A204.1 (cell line): ENCODE results near the gene MACROD2.
A peak's percentile ranks its signal among the peaks of the same experiment; 100 is the strongest.

Source experiments
- FAIRE-seq: peaks from 2 replicates; lab custom pipeline; 2012; peaks lifted over from hg19 to GRCh38; lab: Jason Lieb, UNC

MACROD2 gene

GRCh38 chr20:15546525-15547023 is 1551.3 kb downstream of the MACROD2 start:
- FAIRE-seq, result no peak

DNA sequence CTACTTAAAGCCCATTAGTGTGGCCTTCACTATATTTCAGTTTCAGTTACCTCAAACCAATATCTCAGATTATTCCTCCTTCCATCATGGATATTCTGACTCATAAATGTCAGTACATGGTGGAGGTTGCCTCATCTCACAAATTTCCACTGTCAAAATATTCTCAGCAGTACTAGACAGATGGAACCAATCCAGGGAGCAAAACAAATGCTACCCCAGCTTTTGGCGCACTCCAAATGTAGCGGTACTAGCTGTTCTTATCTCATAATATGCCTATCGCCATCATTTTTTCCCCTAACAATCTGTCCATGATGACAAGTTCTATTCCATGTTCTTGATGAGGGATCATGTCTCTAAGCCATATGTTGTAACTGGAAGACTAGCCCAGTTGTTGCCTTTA is 1551.8 kb downstream of the MACROD2 start:
- no peak for FAIRE-seq

DNA sequence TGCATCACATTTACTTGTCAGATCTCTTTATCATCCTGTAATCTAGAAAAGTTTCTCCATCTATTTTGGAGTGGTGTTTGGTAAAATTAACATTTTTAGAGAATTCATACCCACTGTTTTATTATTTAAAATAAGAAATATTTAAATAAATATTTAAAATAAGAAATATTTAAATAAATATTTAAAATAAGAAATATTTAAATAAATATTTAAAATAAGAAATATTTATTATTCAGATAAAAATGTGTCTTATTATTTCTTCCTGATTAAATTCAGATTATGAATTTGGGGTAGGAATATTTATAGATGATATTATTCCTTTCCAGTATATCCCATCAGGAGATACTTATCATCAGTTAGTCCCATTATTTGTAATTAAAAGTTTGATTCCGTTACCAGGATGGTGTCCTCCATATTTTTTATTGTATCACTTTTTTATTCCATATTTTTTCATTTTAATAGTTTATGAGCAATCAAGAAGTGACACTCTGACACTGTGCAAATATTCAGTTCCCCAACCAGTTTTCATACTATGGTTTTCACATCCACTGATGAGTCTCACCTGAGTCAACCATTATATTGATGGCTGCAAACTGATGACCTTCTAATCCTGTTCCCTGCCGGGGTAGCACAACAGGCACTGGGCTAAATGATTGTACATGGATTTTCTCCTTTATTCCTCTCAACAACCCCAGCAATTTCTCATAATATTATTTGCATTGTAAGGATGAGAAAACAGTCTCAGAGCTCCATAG is 1555.0 kb downstream of the MACROD2 start:
- peak; percentile 95 for FAIRE-seq

DNA sequence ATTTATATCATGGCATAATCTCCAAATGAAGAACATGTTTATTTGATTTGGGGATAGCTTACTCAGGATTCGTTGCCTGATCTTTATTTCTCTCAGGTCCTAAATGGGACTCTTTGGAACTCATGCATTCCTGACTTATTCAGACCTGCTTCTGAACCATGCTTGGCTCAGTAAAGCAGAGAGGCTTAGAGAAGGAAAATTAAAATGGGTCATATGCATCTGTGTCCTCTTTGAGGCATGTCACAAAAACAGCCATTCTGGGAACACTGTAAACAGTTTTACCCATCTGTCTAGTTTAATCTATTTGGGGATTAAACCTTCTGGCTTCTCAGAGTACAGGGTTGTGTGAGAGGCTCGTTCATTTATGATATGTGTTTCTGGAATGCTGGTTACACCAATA is 1560.6 kb downstream of the MACROD2 start:
- no peak for FAIRE-seq

DNA sequence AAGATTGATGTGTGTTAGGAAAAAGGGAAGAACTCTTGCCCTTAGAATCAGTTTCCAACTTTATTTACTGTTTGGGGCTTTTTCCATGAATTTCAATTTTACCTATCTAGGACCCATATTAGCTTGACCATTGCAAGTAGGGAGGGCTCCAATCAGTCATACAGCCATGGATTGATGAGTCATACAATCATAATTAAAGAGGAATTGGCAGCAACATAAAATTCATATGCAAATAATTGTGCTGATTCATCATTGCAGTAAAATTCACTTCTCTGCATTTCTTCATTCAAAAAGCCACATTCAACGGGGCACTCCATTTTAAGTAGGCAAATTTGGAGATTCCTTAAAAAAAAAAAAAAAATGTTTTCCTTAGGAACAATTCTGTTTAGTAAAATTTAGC is 1561.6 kb downstream of the MACROD2 start:
- no peak for FAIRE-seq

DNA sequence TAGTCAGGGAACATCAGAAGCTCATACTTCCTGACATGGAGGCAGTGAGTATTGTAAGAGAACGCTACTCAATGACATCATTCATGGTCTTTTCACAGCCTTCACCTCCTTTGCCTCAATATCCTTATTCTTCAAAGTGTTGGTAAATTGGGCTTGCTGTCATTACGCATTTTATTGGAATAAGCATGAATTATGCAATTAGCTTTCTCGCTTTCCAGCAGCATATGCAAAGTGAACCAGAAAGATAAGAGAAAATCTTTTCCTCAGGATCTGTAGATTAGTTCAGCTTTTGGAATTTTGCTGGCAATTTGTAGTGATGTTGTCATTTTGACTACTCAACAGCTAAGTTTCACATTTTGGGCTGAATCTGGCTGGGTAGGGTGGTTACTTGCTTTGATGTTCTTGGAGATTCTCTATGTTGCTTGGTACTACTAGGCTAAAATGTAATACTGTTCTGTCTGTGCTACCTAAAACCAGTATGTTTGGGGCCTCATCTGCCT is 1565.8 kb downstream of the MACROD2 start:
- FAIRE-seq, result no peak

- FAIRE-seq, result no peak
Measured at GRCh38 chr20:15561707-15562404, 1566.5 kb downstream of the MACROD2 start.

- FAIRE-seq, result no peak
Measured at GRCh38 chr20:15563836-15564235, 1568.5 kb downstream of the MACROD2 start.

- FAIRE-seq, result no peak
Measured at GRCh38 chr20:15564981-15565380, 1569.7 kb downstream of the MACROD2 start.

GRCh38 chr20:15565786-15566185 is 1570.5 kb downstream of the MACROD2 start:
- no peak for FAIRE-seq

DNA sequence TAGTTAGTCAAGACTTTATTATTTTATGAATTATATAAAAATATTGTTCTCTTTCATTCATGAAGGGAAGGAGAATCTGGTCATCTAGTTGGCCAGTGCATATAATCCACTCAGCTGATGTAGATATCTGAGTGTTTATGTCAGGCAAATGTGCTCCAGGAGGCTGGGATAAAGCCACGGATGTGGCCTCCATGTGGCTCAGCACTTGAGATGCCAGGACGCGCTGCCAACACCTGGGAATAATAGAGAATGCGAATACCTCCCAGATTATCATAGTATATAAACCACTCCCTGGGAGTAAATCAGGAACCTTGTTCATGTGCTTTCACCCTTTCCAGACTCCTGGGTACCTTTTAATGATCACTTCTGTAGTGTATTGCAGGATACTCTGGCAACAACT is 1571.9 kb downstream of the MACROD2 start:
- no peak for FAIRE-seq

GRCh38 chr20:15570156-15570555 is 1574.8 kb downstream of the MACROD2 start:
- no peak for FAIRE-seq

DNA sequence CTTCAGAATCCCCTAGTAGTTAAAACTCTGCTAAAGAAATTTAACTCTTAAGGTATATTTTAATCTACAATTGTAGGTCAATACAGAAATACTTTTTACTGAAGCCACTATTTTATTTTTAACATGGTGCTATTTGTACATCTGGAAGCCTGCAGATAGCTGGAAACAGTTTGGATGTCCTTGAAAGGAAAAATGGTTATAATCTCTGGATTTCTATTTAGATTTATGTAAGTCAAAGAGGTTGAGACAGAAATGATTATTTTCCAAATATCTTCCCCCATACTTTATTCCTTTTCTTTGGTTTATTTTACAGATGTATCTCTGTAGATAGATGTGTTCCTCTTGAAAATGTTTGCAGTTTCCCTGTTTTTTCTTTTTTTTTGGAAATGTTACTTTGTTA is 1575.7 kb downstream of the MACROD2 start:
- no peak for FAIRE-seq

GRCh38 chr20:15575255-15575654 is 1579.9 kb downstream of the MACROD2 start:
- FAIRE-seq, result no peak

GRCh38 chr20:15576411-15576810 is 1581.1 kb downstream of the MACROD2 start:
- no peak for FAIRE-seq

DNA sequence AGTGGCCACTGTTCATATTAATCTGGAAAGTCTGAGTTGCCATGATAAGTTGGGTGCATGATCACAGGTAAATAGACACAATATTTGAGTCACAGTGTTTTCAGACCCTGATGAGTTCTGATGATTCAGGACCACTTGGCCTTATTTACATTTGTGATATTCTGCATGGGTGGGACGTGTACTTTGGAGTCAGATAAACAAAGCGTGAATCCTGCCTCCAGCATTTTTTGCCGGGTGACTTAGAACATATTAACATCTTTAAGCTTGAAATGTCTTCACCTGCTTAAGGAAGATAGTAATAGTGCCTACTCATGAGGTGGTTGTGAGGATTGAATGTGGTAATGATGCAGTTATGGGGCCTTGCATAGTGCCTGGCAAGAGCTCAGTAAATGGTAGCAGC is 1582.8 kb downstream of the MACROD2 start:
- no peak for FAIRE-seq

GRCh38 chr20:15579688-15580087 is 1584.4 kb downstream of the MACROD2 start:
- FAIRE-seq, result no peak

DNA sequence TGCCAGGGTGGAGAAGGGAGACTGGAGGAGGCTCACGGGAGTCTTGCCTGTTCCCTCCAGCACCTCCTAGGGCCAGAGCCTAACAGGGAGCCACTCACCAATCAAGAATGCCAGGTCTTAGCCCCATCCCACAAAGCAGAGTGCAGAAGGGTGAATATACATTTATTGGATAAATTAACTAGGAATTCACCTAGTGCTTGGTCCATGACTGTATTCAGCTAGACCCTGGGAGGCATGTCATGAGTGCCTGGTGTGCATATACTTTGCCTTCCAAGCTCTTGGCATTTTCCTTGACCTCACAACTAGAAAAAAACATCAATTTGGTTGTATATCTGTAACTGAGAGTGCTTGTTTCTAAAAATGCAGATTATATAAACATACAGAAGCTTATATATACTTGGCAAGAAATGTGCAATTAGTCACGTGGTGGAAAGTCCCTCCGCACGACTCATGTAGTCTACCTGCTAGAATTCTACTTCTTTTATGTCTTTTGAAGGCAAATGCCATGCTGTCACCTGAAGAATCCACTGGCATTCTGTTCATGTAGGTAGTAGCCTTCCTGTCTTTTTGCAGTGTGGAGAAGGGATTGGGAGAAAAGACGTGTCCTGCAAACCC is 1586.9 kb downstream of the MACROD2 start:
- no peak for FAIRE-seq

GRCh38 chr20:15584507-15584906 is 1589.2 kb downstream of the MACROD2 start:
- no peak for FAIRE-seq

DNA sequence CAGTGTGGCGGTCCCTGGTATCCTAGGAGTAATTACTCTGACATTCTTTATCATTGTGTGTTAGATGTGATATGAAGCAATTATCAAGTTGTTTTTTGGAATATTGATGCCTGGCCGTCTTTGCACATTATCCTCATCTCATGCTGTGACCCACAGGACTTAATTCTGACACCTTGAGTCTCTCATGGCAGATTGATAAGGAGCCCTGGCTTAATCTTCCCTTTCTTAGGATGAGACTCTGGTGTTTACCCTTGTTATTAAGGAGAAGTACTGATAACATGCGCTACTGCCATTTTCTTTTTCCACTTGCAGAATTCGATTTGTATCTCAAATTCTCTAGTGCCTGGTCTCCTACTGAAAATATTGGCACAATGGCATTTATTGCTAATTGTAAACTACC is 1597.8 kb downstream of the MACROD2 start:
- FAIRE-seq, result no peak

- no peak for FAIRE-seq
Measured at GRCh38 chr20:15594158-15594695, 1598.9 kb downstream of the MACROD2 start.

DNA sequence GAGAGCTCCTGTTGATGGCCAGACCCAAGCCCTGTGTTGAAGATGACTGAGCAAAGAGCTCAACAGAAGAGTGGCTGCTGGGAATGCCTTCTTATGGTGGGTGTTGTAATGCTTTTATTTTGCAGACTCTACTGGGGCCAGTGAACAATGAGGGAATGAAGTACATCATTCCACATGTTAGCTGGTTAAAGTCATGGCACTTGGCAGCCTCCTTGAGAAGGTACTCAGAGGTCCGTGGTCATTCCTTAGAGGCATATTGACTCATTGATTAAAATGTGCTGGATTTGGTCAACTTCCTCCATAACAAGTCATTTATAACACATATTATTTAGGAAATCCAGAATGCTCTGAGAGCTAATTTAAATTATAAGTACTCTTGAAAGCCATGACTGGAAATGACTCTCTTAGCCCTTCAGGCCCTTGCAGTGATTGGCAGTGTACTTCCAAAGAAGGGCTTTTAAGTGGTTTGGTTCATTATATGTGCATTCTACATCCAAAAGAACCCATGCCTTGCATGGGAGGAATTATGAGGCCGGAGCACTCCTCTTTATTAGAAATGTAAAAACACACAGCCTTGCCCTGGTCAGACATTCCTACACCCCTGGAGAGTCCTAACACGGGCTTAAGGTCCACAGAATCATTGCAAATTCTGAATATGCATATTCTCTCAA is 1601.0 kb downstream of the MACROD2 start:
- FAIRE-seq, result no peak
